HG02973 (cell line): ENCODE measurements around the gene HPCAL4.

Source experiments
- ATAC-seq: cut with Tn5 transposase; IDR thresholded peaks from one replicate; pipeline ENCODE4 v1.9.1; 2021; ENCODE audit warnings: moderate library complexity; ENCODE audit not compliant: unreplicated experiment

Gene HPCAL4

GRCh38 chr1:39691383-39692151, at the start of gene HPCAL4:
TSS of gene HPCAL4 (minus strand) at chr1:39691433. CDS start at chr1:39684603, 6,830 bp downstream.
- ATAC-seq = peak; percentile 59

GRCh38 chr1:39738622-39739366, 47.6 kb upstream of the HPCAL4 start, which contains the start of gene PPIE:
TSS of gene PPIE (plus strand) at chr1:39738882. CDS start at chr1:39738901, 19 bp downstream.
- peak; percentile 74 for ATAC-seq

GRCh38 chr1:39737546-39738169, 46.4 kb upstream of the HPCAL4 start:
- ATAC-seq = no peak

GRCh38 chr1:39735731-39736130, 44.5 kb upstream of the HPCAL4 start:
- no peak for ATAC-seq

GRCh38 chr1:39733161-39733560, 41.9 kb upstream of the HPCAL4 start:
- ATAC-seq = no peak

GRCh38 chr1:39732730-39733129, 41.5 kb upstream of the HPCAL4 start:
- ATAC-seq = no peak

DNA sequence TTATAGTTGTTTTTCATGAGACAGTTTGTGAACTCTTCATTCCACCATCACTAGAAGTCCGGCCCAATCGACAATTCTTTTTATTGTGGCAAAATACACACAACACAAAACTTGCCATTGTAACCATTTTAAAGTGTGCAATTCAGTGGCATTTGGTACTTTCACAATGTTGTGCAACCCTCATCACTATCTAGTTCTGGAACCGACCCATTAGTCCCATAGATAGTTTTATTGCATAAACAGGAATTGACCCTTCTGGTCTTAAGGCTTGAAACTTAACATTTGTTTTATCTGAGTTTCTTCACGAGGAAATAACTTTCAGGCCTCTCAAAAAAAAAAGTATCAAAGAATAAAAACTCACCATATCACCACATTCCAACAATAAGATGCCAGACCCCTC, 38.6 kb upstream of the HPCAL4 start:
- no peak for ATAC-seq

DNA sequence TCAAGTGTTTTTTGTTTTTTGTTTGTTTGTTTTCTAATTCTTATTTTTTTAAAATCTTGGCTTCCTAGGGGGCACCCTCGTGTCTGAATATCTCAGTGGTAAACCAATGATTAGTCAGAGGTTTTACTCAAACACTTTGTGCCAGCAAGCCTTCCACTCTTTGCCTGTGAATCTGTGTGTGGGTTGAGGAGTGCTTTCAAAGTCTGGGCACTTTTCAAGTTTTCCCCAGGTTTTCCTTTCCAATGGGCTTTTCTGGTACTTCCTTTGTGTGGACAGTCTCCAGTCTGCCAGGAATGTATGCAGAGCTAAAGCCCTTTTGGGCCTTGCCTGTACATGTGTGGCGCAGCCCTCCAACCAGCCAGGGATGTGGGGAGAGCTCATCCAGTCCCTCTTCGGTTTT, 37.8 kb upstream of the HPCAL4 start:
- no peak for ATAC-seq

DNA sequence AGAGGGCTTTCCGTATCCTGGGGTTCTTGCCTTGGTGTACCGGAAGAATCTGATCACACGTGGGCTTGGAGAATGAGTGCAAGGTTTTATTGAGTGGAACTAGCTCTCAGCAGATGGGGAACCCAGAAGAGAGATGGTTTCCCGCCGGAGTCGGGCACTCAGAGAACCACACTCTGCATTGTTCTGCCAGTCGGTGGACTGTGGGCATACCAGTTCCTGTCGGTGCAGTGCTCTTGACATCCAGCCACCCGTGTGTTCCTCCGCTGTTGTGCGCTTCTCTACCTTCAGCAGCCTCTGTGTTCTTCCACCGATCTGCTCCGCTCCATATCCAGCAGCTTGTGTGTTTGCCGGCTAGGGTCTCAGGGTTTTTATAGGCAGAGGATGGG, 36.7 kb upstream of the HPCAL4 start:
- ATAC-seq = no peak

DNA sequence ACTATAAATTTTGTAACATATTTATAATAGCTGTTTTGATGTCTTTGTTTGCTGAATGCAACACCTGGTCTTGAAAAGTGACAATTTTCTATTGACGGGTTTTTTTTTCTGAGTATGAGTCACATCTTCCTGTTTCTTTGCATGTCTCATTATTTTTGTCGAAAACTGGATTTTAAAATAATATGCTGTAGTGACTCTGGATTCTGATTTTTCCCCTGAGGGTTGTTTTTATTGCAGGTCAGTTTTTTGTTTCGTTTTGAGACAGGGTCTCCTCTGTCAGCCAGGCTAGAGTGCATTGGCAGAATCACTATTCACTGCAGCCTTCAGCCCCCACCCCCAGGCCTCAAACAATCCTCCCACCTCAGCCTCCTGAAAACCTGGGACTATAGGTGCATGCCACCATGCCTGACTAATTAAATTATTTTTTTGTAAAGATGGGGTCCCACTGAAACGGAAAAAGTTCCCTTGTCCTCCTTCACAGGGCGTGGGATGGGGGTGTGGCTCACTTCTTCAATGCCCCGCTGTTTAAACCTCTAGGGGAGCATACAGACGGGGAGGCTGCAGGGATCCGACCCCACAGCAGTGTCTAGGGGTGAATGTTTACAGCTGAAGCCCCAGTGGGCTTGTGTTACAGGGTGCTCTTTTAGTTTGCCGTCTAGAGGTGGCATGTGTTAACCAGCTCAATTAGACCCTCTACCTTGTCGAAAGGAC, 36.1 kb upstream of the HPCAL4 start:
- no peak for ATAC-seq

DNA sequence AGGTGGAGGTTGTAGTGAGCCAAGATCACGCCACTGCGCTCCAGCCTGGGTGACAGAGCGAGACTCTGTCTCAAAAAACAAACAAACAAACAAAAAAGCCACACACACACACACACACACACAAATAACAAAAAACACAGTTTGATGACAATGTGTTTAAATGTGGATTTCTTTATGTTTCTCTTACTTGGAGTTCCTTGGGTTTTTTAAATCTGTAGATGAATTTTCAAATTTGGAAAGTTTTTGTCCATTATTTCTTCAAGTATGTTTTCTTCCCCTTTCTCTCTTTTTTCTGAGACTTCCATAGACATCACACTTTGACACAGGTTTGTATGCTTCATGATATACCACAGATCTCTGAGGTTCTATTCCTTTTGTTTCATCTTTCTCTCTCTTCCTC, 35.4 kb upstream of the HPCAL4 start:
- ATAC-seq = no peak

- no peak for ATAC-seq
Measured at GRCh38 chr1:39722495-39722894, 31.3 kb upstream of the HPCAL4 start.

GRCh38 chr1:39721664-39722063, 30.4 kb upstream of the HPCAL4 start:
- no peak for ATAC-seq

DNA sequence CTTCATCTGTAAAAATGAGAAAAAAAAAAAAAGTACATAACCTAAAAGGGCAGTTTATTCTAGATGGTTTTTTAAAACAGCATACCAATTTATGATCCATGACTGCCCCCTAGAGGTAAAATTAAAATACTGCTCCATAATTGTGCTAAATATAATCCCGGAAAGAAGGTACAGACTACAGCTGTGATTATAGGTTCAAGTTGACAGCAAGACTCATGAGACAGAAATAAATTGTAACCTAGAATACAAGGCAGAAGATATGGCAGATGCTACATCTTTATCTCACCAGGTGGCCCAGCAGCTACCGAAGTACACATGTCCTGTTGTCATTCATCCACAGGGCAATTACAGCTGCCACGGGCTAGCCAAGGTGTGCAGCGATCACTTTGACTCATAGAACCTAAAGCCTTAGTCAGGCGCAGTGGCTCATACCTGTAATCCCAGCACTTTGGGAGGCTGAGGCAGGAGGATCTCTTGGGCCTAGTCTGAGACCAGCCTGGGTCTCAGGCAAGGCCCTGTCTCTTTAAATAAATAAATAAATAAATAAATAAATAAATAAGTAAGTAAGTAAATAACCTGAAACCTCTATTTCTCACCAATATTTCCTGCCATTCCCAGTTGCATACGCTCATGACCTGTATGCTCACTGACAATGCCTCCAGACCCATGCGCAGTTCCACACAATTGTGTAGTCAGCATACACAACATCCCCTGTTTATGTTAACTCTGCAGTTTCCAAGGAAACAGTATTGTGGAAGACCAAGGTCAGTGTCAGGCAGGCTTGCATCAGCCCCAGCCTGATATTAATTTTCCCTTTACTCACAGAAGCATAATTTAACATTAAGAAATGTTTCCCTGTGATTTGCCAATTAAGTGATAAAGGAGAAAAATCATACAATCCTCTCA, 29.1 kb upstream of the HPCAL4 start:
- ATAC-seq = no peak

DNA sequence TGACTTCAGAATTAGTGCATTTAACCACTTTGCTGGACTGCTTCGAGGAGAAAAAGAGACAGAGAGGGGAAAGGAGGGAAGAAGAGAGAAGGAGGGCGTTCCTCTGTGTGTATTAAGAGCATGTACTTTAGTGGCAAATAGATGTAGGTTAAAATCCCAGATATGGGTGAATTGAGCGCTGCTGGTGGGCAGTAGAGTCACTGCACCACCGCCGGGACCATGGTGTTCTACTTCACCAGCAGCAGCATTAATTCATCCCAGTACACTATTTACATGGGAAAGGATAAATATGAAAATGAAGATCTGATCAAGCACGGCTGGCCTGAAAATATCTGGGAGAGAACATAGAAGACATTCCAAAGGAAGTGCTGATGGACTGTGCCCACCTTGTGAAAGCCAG, 26.6 kb upstream of the HPCAL4 start:
- no peak for ATAC-seq

GRCh38 chr1:39713557-39713956, 22.3 kb upstream of the HPCAL4 start:
- no peak for ATAC-seq

GRCh38 chr1:39711966-39712340, 20.7 kb upstream of the HPCAL4 start:
- ATAC-seq = no peak

- no peak for ATAC-seq
Measured at GRCh38 chr1:39711104-39711965, 20.1 kb upstream of the HPCAL4 start.

DNA sequence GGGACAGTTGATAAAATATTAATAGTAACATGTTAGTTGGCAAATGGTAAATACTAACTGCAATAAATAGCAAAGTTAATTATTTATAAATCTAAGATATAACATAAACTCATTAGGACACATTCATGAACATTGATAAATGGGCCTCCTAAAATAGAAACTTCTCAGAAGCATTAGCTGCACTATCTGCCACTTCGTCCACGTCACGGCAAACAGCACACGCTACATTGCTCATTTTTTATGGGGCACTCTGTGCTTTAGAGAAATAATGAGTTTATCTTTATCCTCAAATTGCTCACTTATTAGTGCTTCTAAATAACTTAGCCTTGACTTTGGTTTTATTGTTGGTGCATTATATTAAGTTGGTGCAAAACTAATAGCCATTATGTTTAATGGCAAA, 16.3 kb upstream of the HPCAL4 start:
- ATAC-seq = no peak
